ENCODE data around the gene TENM4.

GRCh38 chr11:79116600-79116999 lies 324.2 kb downstream of the TENM4 start:
- TF ChIP-seq NFIC (IDR thresholded peaks at IDR 0.05) (no peak), TAF1 (IDR thresholded peaks at IDR 0.05; ENCODE audit: low read depth) (no peak), ZBTB7A (IDR thresholded peaks at IDR 0.05; ENCODE audit: low read depth) (no peak), MAX (IDR thresholded peaks at IDR 0.05) (no peak)
- TF ChIP-seq, protein P1, sequence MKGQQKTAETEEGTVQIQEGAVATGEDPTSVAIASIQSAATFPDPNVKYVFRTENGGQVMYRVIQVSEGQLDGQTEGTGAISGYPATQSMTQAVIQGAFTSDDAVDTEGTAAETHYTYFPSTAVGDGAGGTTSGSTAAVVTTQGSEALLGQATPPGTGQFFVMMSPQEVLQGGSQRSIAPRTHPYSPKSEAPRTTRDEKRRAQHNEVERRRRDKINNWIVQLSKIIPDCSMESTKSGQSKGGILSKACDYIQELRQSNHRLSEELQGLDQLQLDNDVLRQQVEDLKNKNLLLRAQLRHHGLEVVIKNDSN (IDR thresholded peaks at IDR 0.05) = no peak

All from Ishikawa (cell line).